DOHH2 (cell line): ENCODE data around the gene AGBL5.

Source experiments
- CTCF ChIP-seq: fragments of 200-600 bp; sonication (generic); IDR thresholded peaks from one replicate; pipeline ENCODE4 v1.5.1; 2014; ENCODE audit warnings: antibody characterized with exemption, mild to moderate bottlenecking, low read depth, low read length; ENCODE audit not compliant: poor library complexity, severe bottlenecking
- EZH2phosphoT487 ChIP-seq: fragments of 200-600 bp; sonication (generic); IDR thresholded peaks from 2 replicates; pipeline ENCODE4 v1.6.1; 2017; ENCODE audit warnings: borderline replicate concordance, mild to moderate bottlenecking, antibody characterized with exemption, low read length, moderate library complexity, mixed read lengths

GRCh38 chr2:27007416-27008374 lies 43.8 kb upstream of the AGBL5 start:
- TF ChIP-seq CTCF (no peak), EZH2phosphoT487 (no peak)
